Left lung (tissue), 10 donors: ENCODE measurements around the gene ZNF740. TPM values are rescaled to one million over a fixed set of nuclear protein-coding genes. Genes with fewer than 3 reads are reported as not detected.

Source experiments
- ATAC-seq: fragments of 200-7000 bp; cut with Tn5 transposase; one replicate; pipeline ENCODE4 v1.9.1; 2020; ENCODE audit warnings: moderate library complexity
- DNase-seq, 4 donors: peaks; one replicate each; pipeline ENCODE4 v3.0.0-alpha.2; 2013 to 2020
- H3K27ac ChIP-seq, 2 donors: fragments of 200-600 bp; sonication (generic) in 1 of 2; one replicate each; pipeline versions ENCODE4 v1.5.0 to v1.8.0; 2020 to 2021
- H3K27me3 ChIP-seq, 2 donors: fragments of 200-600 bp; sonication (generic) in 1 of 2; one replicate each; pipeline versions ENCODE4 v1.5.0 to v1.8.0; 2020 to 2021
- H3K36me3 ChIP-seq, 2 donors: fragments of 200-600 bp; sonication (generic) in 1 of 2; one replicate each; pipeline versions ENCODE4 v1.5.0 to v1.8.0; 2020 to 2021
- H3K4me1 ChIP-seq, 2 donors: fragments of 200-600 bp; one replicate each; pipeline ENCODE4 v1.8.0; 2021
- H3K4me3 ChIP-seq, 2 donors: fragments of 200-600 bp; sonication (generic) in 1 of 2; one replicate each; pipeline versions ENCODE4 v1.5.0 to v1.8.0; 2020 to 2021; ENCODE audit warnings: mild to moderate bottlenecking in 1 of 2
- H3K9me3 ChIP-seq, 2 donors: fragments of 200-600 bp; sonication (generic) in 1 of 2; one replicate each; pipeline versions ENCODE4 v1.5.0 to v1.8.0; 2020 to 2021
- intact Hi-C, 2 donors: fragments of 100-400 bp; cut with DNase I; formaldehyde crosslinking; loops; one replicate each; pipeline versions ENCODE4 v1.11.2 to v1.14.2; 2022
- polyA plus RNA-seq, 6 donors: library from polyadenylated mRNA; unstranded; fragments of 120-200 nt; gene quantifications; one replicate each; pipeline ENCODE4 v1.2.1, GENCODE V29; 2013; ENCODE audit not compliant: insufficient read length in 6 of 6
- total RNA-seq, 2 donors: library from RNA; stranded (reverse); fragmentation: NEBNext Ultra II Directional; extraction: Animal tissue kit (Norgen Biotek cat#: 25700); gene quantifications; one replicate each; pipeline ENCODE4 v1.2.1, GENCODE V29; 2021
- TF ChIP-seq, protein P1 (sequence below), 2 donors: fragments of 200-600 bp; sonication (generic) in 1 of 2; IDR thresholded peaks; one replicate each; pipeline versions ENCODE4 v1.5.0 to v1.8.0; 2021; ENCODE audit warnings: antibody characterized with exemption in 2 of 2
- donor health status: DM: no; HTN: yes; CAD: no.
- donor health status: DM: no; HTN: no; CAD: no.

Gene ZNF740
- total and polyA plus RNA-seq, 8 donors = 34.6 to 67.4 (median 62.0) TPM

DNA sequence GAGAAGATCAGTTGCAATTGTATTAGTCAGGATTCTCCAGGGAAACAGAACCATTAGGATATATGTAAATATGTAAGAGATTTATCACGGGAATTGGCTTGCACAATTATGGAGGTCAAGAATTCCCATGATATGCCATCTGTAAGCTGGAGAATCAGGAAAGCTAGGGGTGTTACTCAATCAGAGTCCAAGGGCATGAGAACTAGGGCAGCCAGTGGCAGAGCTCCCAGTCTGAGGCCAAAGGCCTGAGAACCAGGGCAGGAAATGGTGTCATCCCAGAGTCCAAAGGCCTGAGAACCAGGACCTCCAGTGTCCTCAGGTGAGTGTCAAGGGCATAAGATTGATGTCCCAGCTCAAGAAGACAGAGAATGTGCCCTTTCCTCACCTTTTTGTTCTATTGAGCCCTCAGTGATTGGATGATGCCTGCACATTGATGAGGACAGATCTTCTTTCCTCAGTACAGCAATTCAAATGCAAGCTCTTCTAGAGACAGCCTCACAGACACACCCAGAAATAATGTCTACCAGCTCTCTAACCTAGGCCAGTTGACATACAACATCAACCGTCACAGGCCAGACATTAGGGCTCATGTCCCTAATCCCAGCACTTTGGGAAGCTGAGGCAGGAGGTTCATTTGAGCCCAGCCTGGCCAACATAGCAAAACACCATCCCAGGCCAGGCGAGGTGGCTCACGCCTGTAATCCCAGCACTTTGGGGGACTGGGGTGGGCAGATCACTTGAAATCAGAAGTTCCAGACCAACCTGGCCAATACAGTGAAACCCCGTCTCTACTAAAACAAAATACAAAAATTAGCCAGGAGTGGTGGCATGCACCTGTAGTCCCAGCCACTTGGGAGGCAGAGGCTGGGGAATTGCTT, 34.9 kb upstream of the ZNF740 start:
- intact Hi-C loops = no loop called here
- TF ChIP-seq, protein P1, sequence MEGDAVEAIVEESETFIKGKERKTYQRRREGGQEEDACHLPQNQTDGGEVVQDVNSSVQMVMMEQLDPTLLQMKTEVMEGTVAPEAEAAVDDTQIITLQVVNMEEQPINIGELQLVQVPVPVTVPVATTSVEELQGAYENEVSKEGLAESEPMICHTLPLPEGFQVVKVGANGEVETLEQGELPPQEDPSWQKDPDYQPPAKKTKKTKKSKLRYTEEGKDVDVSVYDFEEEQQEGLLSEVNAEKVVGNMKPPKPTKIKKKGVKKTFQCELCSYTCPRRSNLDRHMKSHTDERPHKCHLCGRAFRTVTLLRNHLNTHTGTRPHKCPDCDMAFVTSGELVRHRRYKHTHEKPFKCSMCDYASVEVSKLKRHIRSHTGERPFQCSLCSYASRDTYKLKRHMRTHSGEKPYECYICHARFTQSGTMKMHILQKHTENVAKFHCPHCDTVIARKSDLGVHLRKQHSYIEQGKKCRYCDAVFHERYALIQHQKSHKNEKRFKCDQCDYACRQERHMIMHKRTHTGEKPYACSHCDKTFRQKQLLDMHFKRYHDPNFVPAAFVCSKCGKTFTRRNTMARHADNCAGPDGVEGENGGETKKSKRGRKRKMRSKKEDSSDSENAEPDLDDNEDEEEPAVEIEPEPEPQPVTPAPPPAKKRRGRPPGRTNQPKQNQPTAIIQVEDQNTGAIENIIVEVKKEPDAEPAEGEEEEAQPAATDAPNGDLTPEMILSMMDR (IDR thresholded peaks at IDR 0.05) = no peak
- no peak overlapping the region for H3K4me3 ChIP-seq
- no peaks in the 10 kb centered on the region for H3K36me3 ChIP-seq
- no peak for ATAC-seq
- no peak for DNase-seq
- no peaks in the 10 kb centered on the region for H3K27me3 ChIP-seq
- no peak overlapping the region for H3K27ac ChIP-seq
- no peaks in the 10 kb centered on the region for H3K4me1 ChIP-seq
- no peaks in the 10 kb centered on the region for H3K9me3 ChIP-seq

DNA sequence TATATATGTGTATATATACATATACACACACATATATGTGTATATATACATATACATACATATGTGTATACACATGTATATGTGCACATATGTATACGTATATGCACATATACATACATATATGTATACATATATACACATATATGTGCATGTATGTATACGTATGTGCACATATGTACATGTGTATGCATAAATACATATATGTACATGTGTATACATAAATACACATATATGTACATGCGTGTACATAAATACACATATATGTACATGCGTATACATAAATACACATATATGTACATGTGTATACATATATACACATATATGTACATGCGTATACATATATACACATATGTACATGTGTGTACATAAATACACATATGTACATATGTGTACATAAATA, 33.3 kb upstream of the ZNF740 start:
- no peaks in the 10 kb centered on the region for H3K4me1 ChIP-seq
- DNase-seq (no peak), ATAC-seq (no peak)
- H3K4me3 ChIP-seq = no peak overlapping the region
- intact Hi-C loops = no loop called here
- H3K27me3 ChIP-seq = no peaks in the 10 kb centered on the region
- TF ChIP-seq, protein P1 (IDR thresholded peaks at IDR 0.05) = no peak
- H3K36me3 ChIP-seq = no peaks in the 10 kb centered on the region
- H3K27ac ChIP-seq = no peak overlapping the region
- no peaks in the 10 kb centered on the region for H3K9me3 ChIP-seq

DNA sequence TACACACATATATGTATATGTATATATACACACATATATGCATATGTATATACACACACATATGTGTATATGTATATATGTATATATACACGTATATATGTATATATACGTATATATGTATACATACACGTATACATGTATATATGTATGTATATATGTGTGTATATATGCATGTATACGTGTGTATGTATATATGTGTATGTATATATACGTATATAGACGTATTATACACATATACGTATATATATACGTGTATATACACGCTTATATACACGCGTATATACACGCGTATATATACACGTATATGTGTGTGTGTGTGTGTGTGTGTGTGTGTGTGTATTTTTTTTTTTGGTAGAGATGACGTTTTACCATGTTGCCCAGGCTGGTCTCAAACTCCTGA, 32.9 kb upstream of the ZNF740 start:
- intact Hi-C loops = no loop called here
- ATAC-seq (no peak), DNase-seq (no peak)
- no peaks in the 10 kb centered on the region for H3K36me3 ChIP-seq
- H3K4me1 ChIP-seq = no peaks in the 10 kb centered on the region
- TF ChIP-seq, protein P1 (IDR thresholded peaks at IDR 0.05) = no peak
- H3K4me3 ChIP-seq = no peak overlapping the region
- no peaks in the 10 kb centered on the region for H3K9me3 ChIP-seq
- H3K27me3 ChIP-seq = no peaks in the 10 kb centered on the region
- H3K27ac ChIP-seq = no peak overlapping the region

DNA sequence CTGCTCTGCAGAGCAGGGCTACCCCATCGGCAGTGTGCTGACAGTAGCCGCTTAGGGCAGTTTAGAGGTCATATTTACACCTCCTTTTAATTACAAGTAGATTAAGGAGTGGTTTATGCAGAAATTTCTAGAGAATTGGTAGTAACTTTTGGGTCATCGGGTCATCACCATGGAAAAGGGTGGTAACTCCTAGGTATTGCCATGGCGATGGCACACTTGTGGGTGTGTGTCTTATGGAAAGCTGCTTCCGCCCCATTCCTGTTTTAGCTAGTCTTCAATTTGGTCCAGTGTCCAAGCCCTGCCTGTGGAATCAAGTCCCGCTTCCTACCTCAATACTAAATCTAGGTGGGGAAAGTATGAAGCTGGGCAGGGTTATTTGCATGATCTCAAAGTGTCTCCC, 29.5 kb upstream of the ZNF740 start:
- TF ChIP-seq, protein P1 (IDR thresholded peaks at IDR 0.05) = no peak
- H3K27ac ChIP-seq = no peak overlapping the region
- ATAC-seq (no peak), DNase-seq (no peak)
- H3K36me3 ChIP-seq = no peaks in the 10 kb centered on the region
- H3K4me3 ChIP-seq = no peak overlapping the region
- H3K27me3 ChIP-seq = no peaks in the 10 kb centered on the region
- H3K4me1 ChIP-seq = no peaks in the 10 kb centered on the region
- no peaks in the 10 kb centered on the region for H3K9me3 ChIP-seq
- intact Hi-C loops = no loop called here

DNA sequence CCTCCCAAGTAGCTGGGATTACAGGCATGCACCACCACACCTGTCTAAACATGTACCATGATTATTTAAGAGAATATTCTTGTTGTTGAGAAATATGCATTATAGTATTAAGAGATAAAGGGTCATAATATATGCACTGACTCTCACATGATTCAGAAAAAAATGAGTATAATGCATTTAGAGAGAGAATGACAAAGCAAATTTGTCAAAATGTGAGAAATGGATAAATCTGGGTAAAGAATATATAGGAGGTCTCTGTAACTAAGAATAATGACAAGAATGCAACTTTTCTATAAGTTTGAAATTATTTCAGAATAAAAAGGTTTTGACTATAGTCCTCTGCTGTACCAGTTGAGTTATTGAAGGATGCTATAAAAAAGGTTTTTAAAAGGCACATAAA, 28.1 kb upstream of the ZNF740 start:
- Histone ChIP-seq H3K4me3 (no peak overlapping the region), H3K4me1 (no peaks in the 10 kb centered on the region), H3K27ac (no peak overlapping the region), H3K27me3 (no peaks in the 10 kb centered on the region), H3K36me3 (no peaks in the 10 kb centered on the region), H3K9me3 (no peaks in the 10 kb centered on the region)
- ATAC-seq (no peak), DNase-seq (no peak)
- intact Hi-C loops = no loop called here
- TF ChIP-seq, protein P1 (IDR thresholded peaks at IDR 0.05) = no peak
